ENCODE data around the gene OMD. TPM values are rescaled to one million over a fixed set of nuclear protein-coding genes. Genes with fewer than 3 reads are reported as not detected.
A peak's percentile ranks its signal among the peaks of the same experiment; 100 is the strongest.

The OMD gene
- total and polyA plus RNA-seq, 2 of the 8 experiments (the other 6 are each of a cell fraction or from before 2014, with no cell fraction given) = not detected

- peaks cover 0 to 8% (median 3%) of the 10 kb centered on the region in 4 experiments; a peak in 3 of 7 replicates for H3K4me1 ChIP-seq (replicated peaks in 1 of 4; ENCODE audit: control insufficient read depth in 3 of 4, insufficient read depth in 4 of 4, low read length in 3 of 4)
- no peaks in the 10 kb centered on the region for H3K27me3 ChIP-seq (replicated peaks in 1 of 4; ENCODE audit: control insufficient read depth in 3 of 4, extremely low read depth in 1 of 4, insufficient read depth in 3 of 4, low read length in 3 of 4)
- H3K56ac ChIP-seq (replicated peaks; ENCODE audit: insufficient read length, low read depth, low read length) = no peak overlapping the region
- no peak overlapping the region for H2BK12ac ChIP-seq (ENCODE audit: low read depth, low read length)
- H3K9me3 ChIP-seq (ENCODE audit: insufficient read depth in 2 of 2, low read depth in 1 of 2, low read length in 1 of 2) = no peaks in the 10 kb centered on the region
- no peaks in the 10 kb centered on the region for H3K79me2 ChIP-seq (ENCODE audit: control insufficient read depth in 1 of 2, insufficient read depth in 2 of 2, low read length in 2 of 2)
- DNase-seq (ENCODE audit: low read depth in 1 of 2, low spot score in 2 of 2) (no peak), FAIRE-seq (no peak)
- no peak overlapping the region for H2BK5ac ChIP-seq (ENCODE audit: low read depth, low read length)
- H3K23ac ChIP-seq (ENCODE audit: insufficient read length) = no peak overlapping the region
- H3K36me3 ChIP-seq (ENCODE audit: control insufficient read depth in 2 of 4, insufficient read depth in 4 of 4, low read length in 3 of 4) = no peaks in the 10 kb centered on the region
- H2BK15ac ChIP-seq (ENCODE audit: low read length) = no peak overlapping the region
- H3K14ac ChIP-seq (ENCODE audit: insufficient read length) = no peak overlapping the region
- no peaks in the 10 kb centered on the region for H4K20me1 ChIP-seq (replicated peaks in 1 of 2; ENCODE audit: control insufficient read depth in 1 of 2, insufficient read depth in 2 of 2, low read length in 2 of 2)
- no peak overlapping the region for H3K27ac ChIP-seq (ENCODE audit: low read depth, low read length)
- no peak overlapping the region for H4K91ac ChIP-seq (replicated peaks; ENCODE audit: insufficient read length, low read length)
- no peaks in the 10 kb centered on the region for H3K23me2 ChIP-seq (ENCODE audit: low read depth, low read length)
- no peak overlapping the region for H4K8ac ChIP-seq (ENCODE audit: extremely low read depth, insufficient read depth, low read length)
- H3K9ac ChIP-seq (replicated peaks in 1 of 4; ENCODE audit: extremely low read depth in 1 of 4, low read depth in 3 of 4, low read length in 3 of 4) = no peak overlapping the region
- H3K4me3 ChIP-seq (ENCODE audit: extremely low read depth in 1 of 4, insufficient read depth in 2 of 4, low read depth in 3 of 4, low read length in 4 of 4) = no peak overlapping the region
- no peak overlapping the region for H2AK5ac ChIP-seq (ENCODE audit: low read depth, low read length)
- no peak overlapping the region for H3K18ac ChIP-seq (ENCODE audit: extremely low read depth, low read length)
- no peak overlapping the region for H2BK120ac ChIP-seq (replicated peaks; ENCODE audit: low read depth, low read length)
- no peak overlapping the region for H3K4ac ChIP-seq (replicated peaks; ENCODE audit: insufficient read length, low read depth, low read length)
- no peak overlapping the region for H2BK20ac ChIP-seq (ENCODE audit: low read length)
- ChIA-PET CTCF (ENCODE audit: partially characterized antibody) (no interaction called here), POLR2A (ENCODE audit: partially characterized antibody) (interaction anchor here (1.2 kb wide), 1 partner anchor 12 kb away, joined by 3 read pairs; no protein-coding TSS in a partner anchor)
- H3K79me1 ChIP-seq (ENCODE audit: low read depth, low read length) = no peaks in the 10 kb centered on the region
- TF ChIP-seq POU5F1 (IDR thresholded peaks at IDR 0.05; ENCODE audit: low read depth, low read length) (peak; percentile 23; the same call in 1 of the 2 replicates), SIX5 (IDR thresholded peaks at IDR 0.05; ENCODE audit: low read depth, low read length) (no peak), YY1 (IDR thresholded peaks at IDR 0.05; ENCODE audit: low read depth, low read length) (no peak), BACH1 (IDR thresholded peaks at IDR 0.05; ENCODE audit: low read length) (no peak)
- 67% methylated on average over 7 of the region's 7 CpGs; no CpG with 5 or more reads in 1 of the 2 experiments for whole genome bisulfite sequencing, 2 experiments (ENCODE audit: extremely low coverage in 1 of 2, insufficient coverage in 1 of 2, insufficient read length in 1 of 2, insufficient replicate concordance in 2 of 2, low coverage in 1 of 2, low lambda C conversion rate in 2 of 2, missing lambda C conversion rate in 1 of 2)
- no peak overlapping the region for H4K5ac ChIP-seq (ENCODE audit: insufficient read length, low read depth, low read length)
- H3K4me2 ChIP-seq (ENCODE audit: insufficient read depth in 1 of 2, low read depth in 2 of 2, low read length in 2 of 2) = no peak overlapping the region
- H2AFZ ChIP-seq (ENCODE audit: low read length) = no peak overlapping the region
These were observed 45.3 kb downstream of the OMD start for GRCh38 chr9:92378865-92379560.

All from H1 (cell line).